ENCODE results near the gene AK8. TPM values are rescaled to one million over a fixed set of nuclear protein-coding genes. Genes with fewer than 3 reads are reported as not detected.
A peak's percentile ranks its signal among the peaks of the same experiment; 100 is the strongest.

AK8 gene
- polyA plus RNA-seq, 5 donors, result 1.4 to 4.6 (median 3.5) TPM

DNA sequence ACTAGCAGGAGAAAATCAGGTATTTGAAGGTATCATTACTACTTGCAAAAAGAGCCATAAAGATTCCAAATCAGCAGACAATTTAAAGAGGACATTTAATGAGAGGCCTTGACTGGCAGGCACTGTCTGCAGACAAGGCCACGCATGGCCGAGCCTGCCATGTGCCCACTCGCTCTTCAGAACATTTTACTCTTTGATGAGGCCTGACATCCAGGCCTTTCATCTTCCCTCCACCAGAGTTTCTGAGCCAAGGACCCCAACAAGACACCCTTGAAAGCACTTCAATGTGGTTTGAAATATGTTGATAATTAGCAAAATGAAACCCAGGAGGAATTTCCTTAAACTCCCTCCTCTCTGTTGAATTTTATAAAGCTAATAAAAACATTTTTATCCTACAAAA, 16.4 kb downstream of the AK8 start:
- no peak for DNase-seq

GRCh38 chr9:132858751-132859150, 19.3 kb downstream of the AK8 start:
- DNase-seq, result no peak

DNA sequence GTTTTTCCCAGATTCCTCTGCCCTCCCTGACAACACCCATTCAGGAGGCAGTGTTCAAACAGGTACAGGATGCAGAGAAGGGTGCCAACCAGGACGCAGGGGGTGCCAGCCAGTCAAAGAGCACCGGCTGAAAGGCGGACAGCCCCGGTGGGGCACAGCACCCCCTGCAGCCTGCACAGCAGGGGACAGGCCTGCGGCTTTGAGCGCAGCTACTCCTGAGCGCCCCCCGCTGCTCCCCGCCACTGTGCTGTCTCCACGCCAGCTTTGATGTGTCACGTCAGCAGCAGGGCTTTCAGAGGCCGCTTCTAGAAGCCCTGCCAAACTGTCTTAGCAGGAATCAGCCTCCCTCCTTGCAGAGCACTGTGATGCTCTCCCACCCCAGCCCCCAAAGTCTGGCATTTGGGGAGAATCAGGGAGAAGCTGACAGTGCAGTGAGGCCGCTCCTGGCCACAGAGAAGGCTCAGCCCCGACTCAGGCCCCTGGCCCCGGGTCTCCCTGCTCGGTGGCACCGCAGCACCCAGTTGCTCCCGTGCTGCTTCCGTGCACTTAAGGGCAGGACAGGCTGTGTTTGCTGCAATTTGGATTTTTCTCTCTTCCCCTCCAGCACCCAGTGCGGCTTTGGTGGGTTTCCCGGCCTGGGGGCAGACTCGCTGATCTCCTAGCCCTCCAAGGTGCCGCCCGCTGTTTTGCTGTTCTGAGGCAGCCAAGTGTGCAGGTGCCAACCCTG, 20.3 kb downstream of the AK8 start:
- DNase-seq, result peak; percentile 65 to 66

DNA sequence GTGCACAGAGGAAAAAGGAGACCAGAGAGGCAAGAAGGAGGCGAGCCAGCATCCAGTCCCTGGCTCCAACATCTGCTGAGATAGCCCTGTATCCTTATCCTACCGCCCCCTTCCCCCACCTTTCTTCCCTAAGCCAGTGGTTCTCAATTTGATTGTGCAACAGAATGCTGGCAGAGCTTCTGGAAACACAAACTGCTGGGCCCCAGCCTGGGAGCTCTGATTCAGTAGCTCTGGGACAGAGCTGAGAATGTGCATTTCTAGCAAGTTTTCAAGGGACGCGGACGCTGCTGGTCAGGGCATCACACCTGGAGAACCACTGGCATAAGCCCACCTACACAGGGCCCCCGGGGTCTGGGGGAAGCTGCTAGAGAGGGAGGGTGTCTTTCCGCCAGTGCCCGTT, 21.1 kb downstream of the AK8 start:
- peak; percentile 88 to 92 for DNase-seq

- DNase-seq, result no peak
Observed at GRCh38 chr9:132855904-132856303, 22.2 kb downstream of the AK8 start.

DNA sequence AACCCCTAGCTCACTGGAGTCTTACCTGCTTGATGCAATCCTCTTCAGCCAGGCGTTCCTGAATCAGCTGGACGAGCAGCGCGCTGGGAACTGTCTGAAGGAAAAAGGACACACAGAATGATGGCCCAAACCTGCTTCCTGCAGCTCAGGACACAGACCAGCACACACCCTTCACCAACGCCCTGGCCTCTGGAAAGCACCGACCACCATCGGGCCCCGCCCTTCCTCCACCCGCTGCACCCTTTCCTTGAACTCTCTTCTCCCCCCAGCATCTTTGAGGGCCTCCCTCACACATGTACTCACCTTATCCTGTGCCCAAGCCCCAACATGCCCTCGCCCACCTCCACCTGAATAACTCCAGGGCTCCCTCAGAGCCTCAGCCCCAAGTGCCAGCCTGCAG, 23.3 kb downstream of the AK8 start:
- DNase-seq, result no peak

GRCh38 chr9:132853482-132853881, 24.6 kb downstream of the AK8 start:
- no peak for DNase-seq

- peak in 1 of 2 donors; percentile 12 for DNase-seq
Observed at GRCh38 chr9:132849185-132849706, 28.8 kb downstream of the AK8 start.

- no peak for DNase-seq
Observed at GRCh38 chr9:132846918-132847515, 31.1 kb downstream of the AK8 start.

GRCh38 chr9:132846109-132846917, 31.8 kb downstream of the AK8 start:
- no peak for DNase-seq

DNA sequence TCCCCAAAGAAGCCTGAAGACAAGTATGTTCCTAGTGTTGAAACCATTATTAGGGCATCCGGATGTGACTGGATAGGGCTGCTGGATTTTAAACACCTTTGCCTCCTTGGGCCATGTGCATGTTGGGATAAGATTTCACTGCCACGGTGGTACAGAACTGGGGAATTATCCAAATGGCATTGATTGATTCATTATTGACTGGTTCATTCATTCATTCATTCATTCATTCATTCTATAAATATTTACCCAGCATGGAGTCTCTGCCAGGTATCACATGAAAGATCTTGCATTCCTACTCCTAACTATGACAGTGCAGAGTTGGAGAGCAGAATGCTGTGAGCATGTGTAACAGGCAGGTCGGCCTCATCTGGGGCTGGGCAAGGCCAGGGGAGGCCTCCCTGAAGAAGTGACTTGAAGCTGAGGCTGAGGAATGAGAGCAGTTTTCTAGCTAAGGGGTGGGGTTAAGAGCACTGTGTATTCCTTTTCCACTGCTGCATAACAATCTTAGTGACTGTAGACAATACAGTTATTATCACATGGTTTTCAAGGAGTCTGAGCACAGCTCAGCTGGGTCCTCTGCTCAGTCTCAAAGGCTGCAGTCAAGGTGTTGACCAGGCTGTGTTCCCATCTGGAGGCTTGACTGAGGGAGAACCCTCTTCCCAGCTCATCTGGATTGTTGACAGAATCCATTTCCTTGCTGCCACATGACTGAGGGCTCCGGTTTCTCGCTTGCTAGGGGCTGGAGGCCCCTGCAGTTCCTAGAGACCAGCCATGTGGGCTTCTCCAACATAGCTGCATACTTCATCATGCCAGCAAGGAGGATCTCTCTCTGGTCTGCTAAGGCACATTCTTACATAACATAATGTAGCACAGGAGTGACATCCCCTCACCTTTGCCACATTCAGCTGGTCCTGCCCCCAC, 35.7 kb downstream of the AK8 start:
- DNase-seq, result no peak

GRCh38 chr9:132840980-132841379, 37.1 kb downstream of the AK8 start:
- no peak for DNase-seq

DNA sequence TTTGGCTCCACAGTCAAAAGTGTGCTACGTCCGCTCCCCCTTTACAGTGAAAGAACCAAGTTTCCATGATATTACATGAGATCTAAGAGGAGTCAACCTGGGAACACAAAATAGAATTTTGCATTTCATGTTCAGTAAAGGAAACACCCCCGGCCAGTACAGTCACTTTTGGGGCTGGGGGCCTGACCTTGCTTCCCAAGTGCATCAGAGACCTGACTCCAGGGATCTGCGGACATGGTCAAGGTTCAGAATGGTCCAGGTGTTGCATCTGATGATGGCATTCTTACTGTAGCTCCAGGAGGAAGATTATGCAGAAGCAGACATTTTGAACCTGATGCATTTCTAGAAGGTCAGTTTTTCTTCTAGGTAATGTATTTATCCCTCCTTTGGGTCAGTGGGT, 39.8 kb downstream of the AK8 start:
- DNase-seq, result no peak

DNA sequence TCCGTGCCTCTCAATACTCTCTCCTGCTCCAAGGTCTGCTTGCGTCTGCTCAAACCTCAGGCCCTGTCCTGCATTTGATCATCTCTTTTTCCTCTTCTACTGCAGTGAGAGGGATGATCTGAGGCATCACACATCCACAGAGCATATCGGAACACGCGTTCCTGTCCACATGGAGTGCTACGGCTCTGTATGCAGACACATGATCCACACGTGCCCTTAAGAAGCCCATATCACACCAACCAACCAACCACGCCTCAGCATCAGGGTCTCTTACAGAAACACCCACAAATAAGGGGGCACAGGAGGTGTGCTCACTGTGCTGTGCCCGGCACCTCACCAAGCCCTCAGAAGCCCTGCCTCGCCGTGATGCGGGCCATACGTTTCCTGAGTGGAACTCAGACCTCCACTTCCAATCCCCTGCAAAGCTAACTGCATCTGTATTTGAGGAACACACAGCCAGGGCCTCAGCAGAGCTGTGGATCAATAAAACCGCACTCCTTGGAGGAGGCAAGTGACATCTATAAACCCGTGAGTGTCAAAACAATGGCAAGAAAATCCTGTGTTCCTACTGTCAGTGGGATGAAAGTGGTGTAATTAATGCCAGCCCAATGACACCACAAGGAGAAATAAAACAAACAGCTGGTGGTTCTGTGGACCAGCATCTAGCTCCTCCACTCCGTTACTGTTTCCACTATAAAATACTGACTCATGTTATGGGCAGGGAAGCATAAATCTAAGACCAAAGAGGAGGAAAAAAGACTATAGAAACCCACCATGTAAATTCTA, 40.4 kb downstream of the AK8 start:
- DNase-seq, result no peak

DNA sequence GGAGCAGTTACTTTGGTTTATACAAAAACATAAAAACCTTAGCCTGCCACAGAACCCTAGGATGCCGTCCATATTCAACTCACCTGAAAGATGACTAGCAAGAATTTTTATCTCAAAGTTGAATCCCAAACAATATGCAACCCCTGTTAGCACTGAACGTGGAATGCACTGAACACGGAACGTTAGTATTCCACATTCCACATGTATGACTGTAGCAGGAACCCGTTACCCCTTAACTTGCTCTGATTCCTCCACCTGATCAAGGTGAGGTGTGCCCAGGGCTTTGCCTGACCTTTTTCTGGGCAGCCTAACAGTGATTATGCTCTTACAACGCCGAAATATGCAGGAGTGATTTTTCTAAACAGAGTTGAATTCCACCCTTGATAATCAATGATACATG, 43.7 kb downstream of the AK8 start:
- no peak for DNase-seq

DNA sequence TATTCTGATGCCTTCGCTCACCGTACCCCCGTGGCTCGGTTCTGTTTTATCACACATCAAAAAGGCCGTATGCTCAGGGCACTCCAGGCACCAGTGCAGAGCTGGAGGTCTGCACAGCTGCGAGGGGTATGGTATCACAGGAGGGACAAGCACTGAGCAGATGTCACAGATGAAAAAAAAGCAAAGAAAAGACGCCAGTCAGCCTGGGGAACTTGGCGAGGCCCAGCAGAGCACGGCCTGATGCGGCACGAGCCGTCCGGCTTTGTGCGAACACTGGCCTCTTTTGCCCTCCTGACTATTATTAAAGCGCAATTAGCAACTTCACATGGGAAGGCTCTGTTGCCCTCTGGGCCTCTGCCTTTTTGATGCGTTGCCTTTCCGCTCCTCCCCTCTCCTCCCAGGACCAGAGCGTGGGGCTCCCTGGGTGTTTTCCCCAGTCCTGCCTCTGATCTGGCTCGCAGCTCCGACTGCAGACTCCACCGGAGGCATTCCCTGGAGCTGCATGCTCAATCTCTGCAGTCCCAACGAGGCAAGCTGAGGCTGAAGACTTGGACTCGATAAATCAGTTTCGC, 44.4 kb downstream of the AK8 start:
- DNase-seq, result peak in 1 of 2 donors; percentile 10

GRCh38 chr9:132832171-132832881, 45.8 kb downstream of the AK8 start:
- no peak for DNase-seq

GRCh38 chr9:132828201-132828770, 49.8 kb downstream of the AK8 start:
- DNase-seq, result no peak

DNA sequence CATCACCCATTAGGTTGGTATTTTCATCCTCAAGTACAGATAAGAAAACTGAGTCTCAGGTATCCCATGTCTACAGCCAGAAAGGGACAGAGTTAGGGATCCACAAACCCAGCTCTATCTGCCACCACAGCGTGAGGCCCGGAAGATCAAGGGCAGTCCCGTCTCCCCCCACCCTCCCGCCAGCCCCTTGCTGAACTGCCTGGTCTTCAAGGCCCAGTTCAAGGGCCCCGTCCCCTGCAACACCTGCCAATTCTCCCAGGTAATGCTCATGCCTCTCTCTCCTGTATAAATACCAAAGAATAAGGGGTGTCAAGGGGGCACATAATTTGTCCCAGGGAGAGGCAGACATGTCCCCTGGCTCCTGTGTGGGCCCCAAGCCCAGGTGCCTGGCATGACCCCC, 50.7 kb downstream of the AK8 start:
- DNase-seq, result no peak
